GM18517 (cell line): ENCODE data around the gene GREB1L.

Experiments
- ATAC-seq: cut with Tn5 transposase; IDR thresholded peaks from one replicate; pipeline ENCODE4 v1.9.1; 2021; ENCODE audit warnings: mild to moderate bottlenecking, moderate library complexity; ENCODE audit not compliant: unreplicated experiment

GREB1L gene

GRCh38 chr18:21479721-21480120 lies 237.7 kb downstream of the GREB1L start:
- ATAC-seq = no peak

GRCh38 chr18:21481739-21482138 lies 239.7 kb downstream of the GREB1L start:
- ATAC-seq = no peak

DNA sequence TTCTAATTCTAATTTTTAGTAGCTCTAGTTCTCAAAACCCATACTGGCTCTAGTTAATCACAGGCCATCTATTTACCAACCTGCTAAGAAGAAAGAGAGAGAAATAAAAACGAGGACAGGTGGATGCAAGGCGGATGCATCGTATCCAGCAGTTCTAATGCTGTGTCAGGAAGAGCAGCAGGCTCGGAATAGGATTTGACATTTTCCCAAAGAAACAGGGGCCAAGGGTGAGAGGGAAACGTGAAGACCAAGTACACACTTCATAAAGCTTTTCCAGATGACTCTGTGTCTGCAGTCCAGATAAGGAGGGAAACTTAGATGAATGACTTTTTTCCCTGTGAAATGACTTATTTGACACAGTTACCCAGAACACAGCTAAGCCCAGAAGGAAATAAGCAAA lies 241.0 kb downstream of the GREB1L start:
- ATAC-seq = no peak

- ATAC-seq = no peak
Observed at GRCh38 chr18:21484851-21485636, 243.0 kb downstream of the GREB1L start.

DNA sequence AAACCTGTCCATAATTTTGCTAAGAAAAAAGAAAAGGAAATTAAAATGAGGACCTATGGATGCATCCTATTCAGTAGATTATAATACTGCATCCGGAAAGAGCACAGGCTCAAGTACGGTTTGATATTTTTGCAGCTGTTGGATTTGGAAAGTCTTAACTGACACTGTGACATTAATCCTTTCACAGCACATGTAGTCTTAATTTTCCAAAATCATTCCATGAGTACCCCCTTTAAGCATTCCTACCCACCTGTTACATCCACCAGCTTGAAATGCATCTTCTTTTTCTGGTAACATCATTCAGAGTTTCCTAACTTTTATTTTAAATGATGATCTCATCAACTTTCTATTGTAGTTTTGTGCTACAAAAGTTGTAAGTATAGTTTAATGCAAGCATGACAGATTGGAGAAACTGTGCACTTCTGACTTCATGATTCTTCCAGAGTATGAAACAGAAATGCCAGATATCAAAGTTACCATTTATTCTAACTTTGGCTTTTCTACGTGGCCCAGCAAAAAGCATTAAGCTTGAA lies 244.9 kb downstream of the GREB1L start:
- no peak for ATAC-seq

GRCh38 chr18:21489119-21489750 lies 247.2 kb downstream of the GREB1L start:
- no peak for ATAC-seq

- ATAC-seq = no peak
Observed at GRCh38 chr18:21489919-21490495, 248.0 kb downstream of the GREB1L start.

DNA sequence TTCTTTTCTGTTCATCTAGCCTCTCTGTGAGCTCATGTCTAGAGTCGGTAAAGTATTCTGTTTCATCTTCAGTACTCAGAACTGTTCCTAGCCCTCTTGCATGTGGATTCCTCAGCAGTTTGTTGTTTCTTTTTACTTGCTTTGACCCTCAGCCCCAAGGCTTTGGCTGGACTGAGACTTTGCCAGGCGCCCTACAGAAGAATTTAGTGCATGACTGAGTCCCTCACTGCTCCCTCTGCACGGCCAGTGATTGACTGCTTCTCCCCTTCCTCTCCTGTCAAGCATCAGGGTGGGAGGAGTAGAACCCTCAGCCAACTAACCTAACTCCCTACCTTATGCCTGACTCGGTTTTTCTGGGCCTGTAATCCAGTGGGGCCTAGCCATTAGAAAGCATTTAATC lies 248.7 kb downstream of the GREB1L start:
- no peak for ATAC-seq

DNA sequence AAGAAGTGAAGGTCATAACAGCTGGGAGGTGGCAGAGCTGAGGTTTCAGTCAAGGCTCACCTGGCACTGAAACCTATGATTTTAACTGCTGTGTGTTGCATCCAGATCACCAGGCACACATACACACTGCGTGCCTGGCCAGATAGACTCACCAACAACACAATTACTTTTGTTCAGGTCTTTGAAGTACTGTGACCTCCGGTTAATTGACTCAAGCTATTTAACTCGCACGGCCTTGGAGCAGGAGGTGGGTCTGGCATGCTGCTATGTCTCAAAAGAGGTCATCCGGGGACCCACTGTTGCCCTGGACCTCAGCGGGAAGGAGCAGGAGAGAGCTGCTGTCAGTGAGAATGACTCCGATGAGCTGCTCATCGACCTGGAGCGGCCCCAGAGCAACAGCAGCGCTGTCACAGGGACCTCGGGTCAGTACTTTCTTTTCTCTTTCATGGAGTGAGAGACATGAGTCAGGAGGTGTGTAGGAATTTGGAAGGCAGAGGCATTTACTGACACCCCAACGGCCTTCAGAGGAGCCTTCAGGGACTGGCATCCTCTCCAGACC lies 254.3 kb downstream of the GREB1L start:
- no peak for ATAC-seq

DNA sequence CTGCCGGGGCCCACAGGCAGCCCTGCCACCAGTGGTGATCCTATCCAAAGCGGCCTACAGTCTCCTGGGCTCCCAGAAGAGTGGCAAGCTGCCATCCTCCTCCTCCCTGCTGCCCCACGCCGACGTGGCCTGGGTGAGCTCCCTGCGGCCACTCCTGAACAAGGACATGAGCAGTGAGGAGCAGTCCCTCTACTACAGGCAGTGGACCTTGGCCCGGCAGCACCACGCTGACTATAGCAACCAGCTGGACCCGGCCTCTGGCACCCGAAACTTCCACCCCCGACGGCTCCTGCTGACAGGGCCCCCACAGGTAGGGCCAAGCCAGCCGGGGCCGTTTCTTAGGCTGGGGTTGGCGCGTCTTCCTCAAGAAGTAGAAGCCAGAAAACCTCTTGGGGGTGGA lies 258.0 kb downstream of the GREB1L start:
- ATAC-seq = no peak

DNA sequence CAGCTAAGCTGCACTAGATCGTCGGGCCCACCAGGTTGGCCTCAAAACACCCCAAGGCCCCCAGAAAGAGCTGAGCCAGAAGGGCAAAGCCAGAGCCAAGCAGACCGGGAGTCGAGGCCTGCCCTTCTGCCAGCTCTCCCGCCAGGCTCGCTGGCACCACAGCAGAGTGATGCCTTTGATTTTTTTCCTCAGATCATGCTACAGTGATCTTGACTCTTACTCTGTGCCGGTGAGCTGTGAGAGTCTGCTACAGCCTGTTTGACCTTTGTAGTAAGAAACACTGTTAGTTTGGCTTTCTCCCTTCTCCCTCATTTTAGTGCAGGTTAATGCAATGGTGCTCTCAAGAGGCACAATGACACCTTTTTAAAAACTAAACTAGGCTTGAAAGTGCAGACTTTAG lies 260.6 kb downstream of the GREB1L start:
- no peak for ATAC-seq

DNA sequence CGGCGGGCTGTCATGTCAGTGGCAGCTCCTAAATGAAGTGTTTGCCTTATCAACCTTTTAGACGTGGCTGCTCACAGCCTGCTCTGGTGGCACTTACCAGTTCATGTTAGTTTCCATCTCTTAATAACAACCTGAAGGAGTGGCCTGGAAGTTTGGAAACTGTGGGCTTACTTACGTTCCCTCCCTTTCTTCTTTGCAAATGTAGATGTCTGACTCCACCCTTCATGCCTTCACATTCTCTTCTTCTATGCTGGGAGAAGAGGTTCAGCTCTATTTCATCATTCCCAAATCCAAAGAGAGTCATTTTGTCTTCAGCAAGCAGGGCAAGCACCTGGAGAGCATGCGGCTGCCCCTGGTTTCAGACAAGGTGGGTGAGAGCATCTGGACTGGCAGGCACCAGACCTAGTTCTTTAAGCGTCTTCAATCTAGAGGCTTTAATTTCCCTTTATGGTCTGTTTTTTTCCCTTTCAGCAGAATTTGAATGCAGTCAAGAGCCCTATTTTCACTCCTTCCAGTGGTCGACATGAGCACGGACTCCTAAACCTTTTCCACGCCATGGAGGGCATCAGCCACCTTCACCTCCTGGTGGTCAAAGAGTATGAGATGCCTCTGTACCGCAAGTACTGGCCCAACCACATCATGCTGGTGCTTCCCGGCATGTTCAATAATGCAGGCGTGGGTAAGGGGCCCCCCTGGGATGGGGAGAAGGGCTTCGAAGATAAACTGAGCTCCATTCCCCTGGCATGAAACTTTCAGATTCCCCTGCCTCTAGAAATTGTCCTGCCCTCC lies 266.1 kb downstream of the GREB1L start:
- no peak for ATAC-seq

GRCh38 chr18:21509062-21509461 lies 267.0 kb downstream of the GREB1L start:
- no peak for ATAC-seq

- ATAC-seq = no peak
Observed at GRCh38 chr18:21513292-21513691, 271.3 kb downstream of the GREB1L start.

DNA sequence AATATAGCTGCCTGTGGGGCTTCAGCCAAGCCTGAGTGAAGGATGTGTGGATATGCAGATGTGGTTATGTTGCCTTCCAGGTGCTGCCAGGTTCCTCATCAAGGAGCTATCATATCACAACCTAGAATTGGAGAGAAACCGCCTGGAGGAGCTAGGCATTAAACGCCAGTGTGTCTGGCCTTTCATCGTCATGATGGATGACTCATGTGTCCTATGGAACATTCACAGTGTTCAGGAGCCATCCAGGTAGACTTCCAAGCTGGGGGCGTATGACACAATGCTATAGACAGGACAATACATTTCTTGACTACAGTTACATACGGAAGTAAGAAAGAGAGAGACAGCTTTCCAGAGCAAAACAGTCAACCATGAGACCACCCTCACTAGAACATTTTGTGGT lies 271.7 kb downstream of the GREB1L start:
- no peak for ATAC-seq

GRCh38 chr18:21522530-21522929 lies 280.5 kb downstream of the GREB1L start:
- no peak for ATAC-seq

GRCh38 chr18:21525916-21526315 lies 283.9 kb downstream of the GREB1L start:
- no peak for ATAC-seq

- ATAC-seq = no peak
Observed at GRCh38 chr18:21526463-21526862, 284.4 kb downstream of the GREB1L start.

GRCh38 chr18:21534327-21534726 lies 292.3 kb downstream of the GREB1L start:
- no peak for ATAC-seq

GRCh38 chr18:21538230-21538629 lies 296.2 kb downstream of the GREB1L start:
- ATAC-seq = no peak

GRCh38 chr18:21546423-21546822 lies 304.4 kb downstream of the GREB1L start:
- no peak for ATAC-seq
